ENCODE measurements around the gene SLC17A6. TPM values are rescaled to one million over a fixed set of nuclear protein-coding genes. Genes with fewer than 3 reads are reported as not detected.
A peak's percentile ranks its signal among the peaks of the same experiment; 100 is the strongest.

SLC17A6 gene
- total and polyA plus RNA-seq, 4 experiments from 2014 or later = not detected

GRCh38 chr11:22340235-22340634 is 2.1 kb downstream of the SLC17A6 start:
- Mint-ChIP-seq H3K9me3 (peaks cover 0 to 14% (median 6%) of the 10 kb centered on the region in 8 donors), H3K4me3 (peak overlapping the region in 4 of 8 donors; percentile 11 to 63 (median 26)), H3K4me1 (peaks cover 0 to 12% (median 6%) of the 10 kb centered on the region in 4 donors), H3K27me3 (peaks cover 59 to 66% of the 10 kb centered on the region in 2 donors), H3K27ac (no peak overlapping the region), H3K36me3 (no peaks in the 10 kb centered on the region)
- CTCF ChIA-PET (ENCODE audit: partially characterized antibody) = interaction anchor here (1.2 kb wide), 1 partner anchor 448 kb away, joined by 4 read pairs; no protein-coding TSS in a partner anchor
- Histone ChIP-seq H3K4me1 (ENCODE audit: insufficient read depth, low read length) (no peaks in the 10 kb centered on the region), H3K27me3 (ENCODE audit: insufficient read depth, low read length) (peaks cover 49% of the 10 kb centered on the region), H3K4me3 (ENCODE audit: low read length in 2 of 2) (no peak overlapping the region), H3K9me3 (ENCODE audit: control insufficient read depth in 1 of 2, low read length in 2 of 2) (no peaks in the 10 kb centered on the region), H3K36me3 (ENCODE audit: insufficient read depth, low read length) (no peaks in the 10 kb centered on the region), H3K27ac (ENCODE audit: low read depth, low read length) (no peak overlapping the region)
- POLR2A ChIA-PET (ENCODE audit: partially characterized antibody) = no interaction called here
- no peak for DNase-seq
- intact Hi-C loops (cut with micrococcal nuclease) = no loop called here

DNA sequence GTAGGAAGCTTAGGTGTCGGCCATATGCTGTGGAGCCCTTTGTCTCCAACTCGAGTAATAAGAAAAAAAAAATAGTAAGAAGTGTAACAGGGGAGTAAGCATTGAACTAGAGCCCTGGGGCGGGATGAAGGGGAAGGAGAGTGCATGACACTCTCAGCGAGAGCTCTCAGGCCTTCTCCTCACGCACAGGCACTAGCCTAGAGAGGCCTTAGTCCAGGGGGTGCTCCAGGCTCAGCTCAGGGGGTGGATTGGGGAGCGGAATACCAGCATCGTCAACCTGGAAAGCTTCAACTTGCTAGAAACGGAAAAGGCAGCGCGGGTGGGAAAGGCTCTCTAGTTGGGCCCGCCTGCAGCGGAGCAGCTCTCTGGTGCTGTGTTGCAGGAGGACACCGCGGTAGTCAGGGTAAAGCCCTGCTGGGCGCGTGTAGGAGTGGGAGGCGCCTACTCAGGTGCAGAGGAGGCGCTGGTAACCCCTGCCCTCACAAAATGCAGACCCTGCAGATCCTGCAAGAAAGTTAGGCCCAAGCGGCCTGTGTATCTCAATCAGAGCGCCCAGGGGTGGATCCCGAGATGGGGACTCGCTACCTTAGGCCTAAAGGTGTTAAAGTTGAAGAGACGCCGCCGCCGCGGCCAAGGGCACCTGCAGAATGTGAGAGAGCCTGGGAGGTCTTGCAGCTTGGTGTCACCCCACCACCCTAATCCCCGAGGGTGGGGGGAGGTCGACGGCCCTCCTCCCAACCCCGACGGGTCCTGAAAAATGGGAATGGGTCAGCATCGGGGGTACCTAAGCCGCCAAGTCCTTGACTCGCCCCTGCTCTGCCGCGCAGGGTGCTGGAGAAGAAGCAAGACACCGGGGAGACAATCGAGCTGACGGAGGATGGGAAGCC is 2.8 kb downstream of the SLC17A6 start:
- Histone ChIP-seq H3K4me3 (ENCODE audit: low read length in 2 of 2) (no peak overlapping the region), H3K36me3 (ENCODE audit: insufficient read depth, low read length) (no peaks in the 10 kb centered on the region), H3K27me3 (ENCODE audit: insufficient read depth, low read length) (peaks cover 49% of the 10 kb centered on the region), H3K9me3 (ENCODE audit: control insufficient read depth in 1 of 2, low read length in 2 of 2) (no peaks in the 10 kb centered on the region), H3K27ac (ENCODE audit: low read depth, low read length) (no peak overlapping the region), H3K4me1 (ENCODE audit: insufficient read depth, low read length) (no peaks in the 10 kb centered on the region)
- peaks cover 0 to 12% (median 6%) of the 10 kb centered on the region in 4 donors for H3K4me1 Mint-ChIP-seq
- no peak for DNase-seq
- no peaks in the 10 kb centered on the region for H3K36me3 Mint-ChIP-seq
- CTCF ChIA-PET (ENCODE audit: partially characterized antibody) = interaction anchor here (1.7 kb wide), 1 partner anchor 447 kb away, joined by 6 read pairs; no protein-coding TSS in a partner anchor
- H3K9me3 Mint-ChIP-seq = peaks cover 0 to 14% (median 6%) of the 10 kb centered on the region in 8 donors
- peaks cover 61 to 62% of the 10 kb centered on the region in 2 donors for H3K27me3 Mint-ChIP-seq
- intact Hi-C loops (cut with micrococcal nuclease) = no loop called here
- peak overlapping the region in 2 of 8 donors; percentile 5 to 63 for H3K4me3 Mint-ChIP-seq
- H3K27ac Mint-ChIP-seq = no peak overlapping the region
- POLR2A ChIA-PET (ENCODE audit: partially characterized antibody) = no interaction called here

DNA sequence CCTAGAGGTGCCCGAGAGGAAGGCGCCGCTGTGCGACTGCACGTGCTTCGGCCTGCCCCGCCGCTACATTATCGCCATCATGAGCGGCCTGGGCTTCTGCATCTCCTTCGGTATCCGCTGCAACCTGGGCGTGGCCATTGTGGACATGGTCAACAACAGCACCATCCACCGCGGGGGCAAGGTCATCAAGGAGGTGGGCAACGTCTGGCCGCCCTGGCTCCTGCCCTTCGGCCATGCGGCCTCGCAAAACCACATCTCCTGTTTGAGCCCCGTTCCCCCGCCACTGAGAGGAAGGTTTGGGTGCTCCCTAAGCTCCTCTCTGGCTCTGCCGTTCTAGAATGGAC is 3.4 kb downstream of the SLC17A6 start:
- no peaks in the 10 kb centered on the region for H3K36me3 ChIP-seq (ENCODE audit: insufficient read depth, low read length)
- Mint-ChIP-seq H3K9me3 (peaks cover 0 to 14% (median 6%) of the 10 kb centered on the region in 8 donors), H3K36me3 (no peaks in the 10 kb centered on the region), H3K27me3 (peaks cover 62 to 65% of the 10 kb centered on the region in 2 donors), H3K4me1 (peaks cover 0 to 12% (median 6%) of the 10 kb centered on the region in 4 donors), H3K27ac (peak overlapping the region in 1 of 7 donors; percentile 6), H3K4me3 (peak overlapping the region in 1 of 8 donors; percentile 40)
- ChIA-PET POLR2A (ENCODE audit: partially characterized antibody) (no interaction called here), CTCF (ENCODE audit: partially characterized antibody) (interaction anchor here (1.7 kb wide), 1 partner anchor 446 kb away, joined by 6 read pairs; no protein-coding TSS in a partner anchor)
- no peaks in the 10 kb centered on the region for H3K4me1 ChIP-seq (ENCODE audit: insufficient read depth, low read length)
- intact Hi-C loops (cut with micrococcal nuclease) = no loop called here
- no peak overlapping the region for H3K27ac ChIP-seq (ENCODE audit: low read depth, low read length)
- DNase-seq = no peak
- H3K27me3 ChIP-seq (ENCODE audit: insufficient read depth, low read length) = peaks cover 49% of the 10 kb centered on the region
- H3K4me3 ChIP-seq (ENCODE audit: low read length in 2 of 2) = no peak overlapping the region
- no peaks in the 10 kb centered on the region for H3K9me3 ChIP-seq (ENCODE audit: control insufficient read depth in 1 of 2, low read length in 2 of 2)

GRCh38 chr11:22342211-22343031 is 4.2 kb downstream of the SLC17A6 start:
- CTCF ChIA-PET (ENCODE audit: partially characterized antibody) = interaction anchor here (1.7 kb wide), 1 partner anchor 445 kb away, joined by 6 read pairs; no protein-coding TSS in a partner anchor
- peaks cover 49% of the 10 kb centered on the region for H3K27me3 ChIP-seq (ENCODE audit: insufficient read depth, low read length)

GRCh38 chr11:22343032-22343324 is 4.8 kb downstream of the SLC17A6 start:
- POLR2A ChIA-PET (ENCODE audit: partially characterized antibody) = no interaction called here
- Mint-ChIP-seq H3K9me3 (peaks cover 0 to 11% (median 5%) of the 10 kb centered on the region in 8 donors), H3K27me3 (peaks cover 52 to 60% of the 10 kb centered on the region in 2 donors), H3K27ac (no peak overlapping the region), H3K4me3 (peak overlapping the region in 1 of 8 donors; percentile 46), H3K4me1 (peaks cover 0 to 12% (median 6%) of the 10 kb centered on the region in 4 donors), H3K36me3 (no peaks in the 10 kb centered on the region)
- CTCF ChIA-PET (ENCODE audit: partially characterized antibody) = no interaction called here
- Histone ChIP-seq H3K27ac (ENCODE audit: low read depth, low read length) (no peak overlapping the region), H3K4me1 (ENCODE audit: insufficient read depth, low read length) (no peaks in the 10 kb centered on the region), H3K9me3 (ENCODE audit: control insufficient read depth in 1 of 2, low read length in 2 of 2) (no peaks in the 10 kb centered on the region), H3K4me3 (ENCODE audit: low read length in 2 of 2) (no peak overlapping the region), H3K27me3 (ENCODE audit: insufficient read depth, low read length) (peaks cover 47% of the 10 kb centered on the region), H3K36me3 (ENCODE audit: insufficient read depth, low read length) (no peaks in the 10 kb centered on the region)
- intact Hi-C loops (cut with micrococcal nuclease) = no loop called here
- no peak for DNase-seq

More at GRCh38 chr11:22342211-22343031, 4.2 kb downstream of the SLC17A6 start:
- Mint-ChIP-seq H3K4me1 (peaks cover 0 to 12% (median 6%) of the 10 kb centered on the region in 4 donors), H3K27ac (no peak overlapping the region), H3K4me3 (no peak overlapping the region), H3K36me3 (no peaks in the 10 kb centered on the region), H3K27me3 (peaks cover 57 to 64% of the 10 kb centered on the region in 2 donors), H3K9me3 (peaks cover 0 to 14% (median 5%) of the 10 kb centered on the region in 8 donors)
- intact Hi-C loops (cut with micrococcal nuclease) = no loop called here
- no peak overlapping the region for H3K4me3 ChIP-seq (ENCODE audit: low read length in 2 of 2)
- no peaks in the 10 kb centered on the region for H3K36me3 ChIP-seq (ENCODE audit: insufficient read depth, low read length)
- no peaks in the 10 kb centered on the region for H3K9me3 ChIP-seq (ENCODE audit: control insufficient read depth in 1 of 2, low read length in 2 of 2)
- no peaks in the 10 kb centered on the region for H3K4me1 ChIP-seq (ENCODE audit: insufficient read depth, low read length)
- H3K27ac ChIP-seq (ENCODE audit: low read depth, low read length) = no peak overlapping the region
- POLR2A ChIA-PET (ENCODE audit: partially characterized antibody) = no interaction called here
- DNase-seq = no peak

DNA sequence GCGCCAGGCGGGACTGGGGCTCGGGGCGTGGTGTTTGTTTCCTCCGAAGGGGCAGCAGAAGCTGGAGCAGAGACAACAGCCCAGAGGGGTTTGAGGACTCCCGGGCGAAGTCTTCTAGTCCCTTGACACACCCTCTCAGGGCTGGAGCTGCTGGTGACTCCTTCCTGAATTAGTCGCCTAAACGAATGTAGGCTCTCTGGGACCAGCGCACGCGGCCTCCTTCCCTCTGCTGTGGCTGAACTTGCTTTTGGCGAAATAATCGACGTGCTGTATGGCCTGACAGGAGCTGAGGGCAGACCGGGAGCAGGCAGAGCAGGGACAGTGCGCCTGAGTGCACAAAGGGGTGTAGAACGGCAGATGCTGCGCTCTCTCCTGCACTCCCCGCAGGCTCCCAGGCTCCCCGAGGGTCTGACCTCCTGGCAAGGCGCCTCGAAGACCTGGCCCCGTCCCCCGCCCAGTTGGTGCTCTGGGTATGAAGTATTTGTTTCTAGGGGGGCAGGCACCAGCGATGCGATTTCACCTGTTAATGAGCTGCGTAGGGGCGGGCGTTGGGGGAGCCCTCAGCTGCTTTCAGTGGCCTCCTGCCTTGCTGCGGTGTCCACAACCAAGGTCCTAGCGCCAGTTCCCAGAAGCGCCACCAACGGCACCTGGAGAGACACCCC is 5.3 kb downstream of the SLC17A6 start:
- Histone ChIP-seq H3K27me3 (ENCODE audit: insufficient read depth, low read length) (peaks cover 42% of the 10 kb centered on the region), H3K27ac (ENCODE audit: low read depth, low read length) (no peak overlapping the region), H3K36me3 (ENCODE audit: insufficient read depth, low read length) (no peaks in the 10 kb centered on the region), H3K9me3 (ENCODE audit: control insufficient read depth in 1 of 2, low read length in 2 of 2) (no peaks in the 10 kb centered on the region), H3K4me1 (ENCODE audit: insufficient read depth, low read length) (no peaks in the 10 kb centered on the region), H3K4me3 (ENCODE audit: low read length in 2 of 2) (no peak overlapping the region)
- DNase-seq = no peak
- intact Hi-C loops (cut with micrococcal nuclease) = no loop called here
- Mint-ChIP-seq H3K27ac (no peak overlapping the region), H3K36me3 (no peaks in the 10 kb centered on the region), H3K9me3 (peaks cover 0 to 8% (median 4%) of the 10 kb centered on the region in 8 donors), H3K4me3 (peak overlapping the region in 1 of 8 donors; percentile 46), H3K4me1 (peaks cover 0 to 12% (median 6%) of the 10 kb centered on the region in 4 donors), H3K27me3 (peaks cover 48 to 58% of the 10 kb centered on the region in 2 donors)
- POLR2A ChIA-PET (ENCODE audit: partially characterized antibody) = no interaction called here
- CTCF ChIA-PET (ENCODE audit: partially characterized antibody) = no interaction called here
